Measurements from ENCODE around the gene CYFIP1. TPM values are rescaled to one million over a fixed set of nuclear protein-coding genes. Genes with fewer than 3 reads are reported as not detected.

CYFIP1 gene
- total RNA-seq, 1 experiment from 2014 or later = 143 TPM

DNA sequence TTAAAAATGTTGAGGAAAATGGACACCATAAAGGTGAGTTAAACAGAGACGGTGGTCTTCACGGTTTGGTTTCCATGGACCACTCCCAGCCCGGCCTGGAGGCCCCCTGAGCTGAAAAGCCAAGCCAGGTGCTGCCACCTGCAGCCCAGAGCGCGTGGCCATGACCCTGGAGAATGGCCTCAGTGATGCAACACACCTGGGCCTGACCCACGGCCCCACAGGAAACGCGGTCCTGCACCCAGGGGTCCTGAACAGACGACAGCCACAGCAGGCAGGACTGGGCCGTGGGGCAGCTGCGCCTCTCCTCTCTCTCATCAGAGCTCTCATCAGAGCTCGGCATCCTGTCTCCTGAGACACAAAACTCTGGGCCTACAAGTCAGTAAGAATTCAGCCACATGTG lies 77.6 kb downstream of the CYFIP1 start:
- Histone ChIP-seq H3K4me1 (ENCODE audit: control insufficient read depth in 1 of 2, insufficient read depth in 2 of 2, low read length in 2 of 2) (no peaks in the 10 kb centered on the region), H3K4me2 (ENCODE audit: low read length) (no peak overlapping the region), H3K9ac (ENCODE audit: low read length) (no peak overlapping the region), H3K27ac (ENCODE audit: low read depth, low read length) (no peak overlapping the region), H3K9me2 (ENCODE audit: insufficient read depth) (no peaks in the 10 kb centered on the region), H4K20me1 (ENCODE audit: insufficient read depth) (no peaks in the 10 kb centered on the region), H3K36me3 (ENCODE audit: control insufficient read depth in 1 of 2, insufficient read depth in 2 of 2, low read length in 2 of 2) (peaks cover 13 to 21% of the 10 kb centered on the region in 2 experiments; a peak in 3 of 4 replicates), H3K79me2 (ENCODE audit: insufficient read depth, low read length) (no peaks in the 10 kb centered on the region), H2AFZ (ENCODE audit: low read depth, low read length, poor library complexity, severe bottlenecking) (no peak overlapping the region), H3K9me3 (ENCODE audit: control insufficient read depth in 1 of 2, insufficient read depth in 1 of 2, low read depth in 1 of 2, low read length in 2 of 2) (no peaks in the 10 kb centered on the region), H3K27me3 (ENCODE audit: insufficient read depth, low read length) (no peaks in the 10 kb centered on the region), H3K4me3 (replicated peaks in 1 of 2; ENCODE audit: low read depth in 1 of 2, low read length in 2 of 2) (no peak overlapping the region)
- TF ChIP-seq, protein P1, sequence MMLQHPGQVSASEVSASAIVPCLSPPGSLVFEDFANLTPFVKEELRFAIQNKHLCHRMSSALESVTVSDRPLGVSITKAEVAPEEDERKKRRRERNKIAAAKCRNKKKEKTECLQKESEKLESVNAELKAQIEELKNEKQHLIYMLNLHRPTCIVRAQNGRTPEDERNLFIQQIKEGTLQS (IDR thresholded peaks at IDR 0.05) = no peak
- TF ChIP-seq, protein P2, sequence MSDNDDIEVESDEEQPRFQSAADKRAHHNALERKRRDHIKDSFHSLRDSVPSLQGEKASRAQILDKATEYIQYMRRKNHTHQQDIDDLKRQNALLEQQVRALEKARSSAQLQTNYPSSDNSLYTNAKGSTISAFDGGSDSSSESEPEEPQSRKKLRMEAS (IDR thresholded peaks at IDR 0.05) = no peak
- TF ChIP-seq SP1 (IDR thresholded peaks at IDR 0.05; ENCODE audit: low read depth) (no peak), RAD21 (IDR thresholded peaks at IDR 0.05; ENCODE audit: low read depth) (peak; percentile 27)
- no peak for ATAC-seq
- ChIA-PET POLR2A (no interaction called here), CTCF (no interaction called here), RAD21 (ENCODE audit: low non-redundant PET in 1 of 2, low total read pairs in 2 of 2, uncharacterized antibody in 2 of 2, unreplicated experiment in 2 of 2) (no interaction called here)
- no TSS peak for BruUV-seq (replicated peaks)
- intact Hi-C loops (cut with micrococcal nuclease) = no loop called here
- no peak for DNase-seq (ENCODE audit: low read depth, low spot score)

DNA sequence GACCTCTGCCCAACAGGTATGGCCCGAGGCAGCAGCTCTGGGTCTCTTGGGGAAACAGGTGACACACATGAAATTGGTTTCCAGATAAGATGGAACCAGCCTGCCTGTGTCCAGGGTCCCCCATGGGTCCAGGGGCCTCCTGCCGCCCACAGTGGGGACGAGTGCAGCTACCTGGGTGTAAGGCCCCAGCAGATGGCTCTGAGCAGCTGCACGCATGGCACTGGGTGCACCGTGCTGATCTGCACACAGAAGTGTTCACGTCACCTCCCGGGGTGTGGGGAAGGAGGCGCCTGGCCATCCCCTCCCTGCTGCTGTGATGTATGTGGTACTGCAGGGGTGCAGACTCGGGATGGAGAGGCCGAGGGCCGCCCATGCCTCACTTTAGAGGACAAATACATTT lies 78.1 kb downstream of the CYFIP1 start:
- no peaks in the 10 kb centered on the region for H3K79me2 ChIP-seq (ENCODE audit: insufficient read depth, low read length)
- no peaks in the 10 kb centered on the region for H3K4me1 ChIP-seq (ENCODE audit: control insufficient read depth in 1 of 2, insufficient read depth in 2 of 2, low read length in 2 of 2)
- no peak overlapping the region for H3K9ac ChIP-seq (ENCODE audit: low read length)
- ChIA-PET RAD21 (ENCODE audit: low non-redundant PET in 1 of 2, low total read pairs in 2 of 2, uncharacterized antibody in 2 of 2, unreplicated experiment in 2 of 2) (no interaction called here), CTCF (no interaction called here), POLR2A (no interaction called here)
- no peaks in the 10 kb centered on the region for H4K20me1 ChIP-seq (ENCODE audit: insufficient read depth)
- no peak overlapping the region for H3K4me2 ChIP-seq (ENCODE audit: low read length)
- ATAC-seq (no peak), DNase-seq (ENCODE audit: low read depth, low spot score) (no peak)
- H3K4me3 ChIP-seq (replicated peaks in 1 of 2; ENCODE audit: low read depth in 1 of 2, low read length in 2 of 2) = no peak overlapping the region
- no peaks in the 10 kb centered on the region for H3K9me3 ChIP-seq (ENCODE audit: control insufficient read depth in 1 of 2, insufficient read depth in 1 of 2, low read depth in 1 of 2, low read length in 2 of 2)
- no peak overlapping the region for H3K27ac ChIP-seq (ENCODE audit: low read depth, low read length)
- no peak overlapping the region for H2AFZ ChIP-seq (ENCODE audit: low read depth, low read length, poor library complexity, severe bottlenecking)
- intact Hi-C loops (cut with micrococcal nuclease) = no loop called here
- H3K36me3 ChIP-seq (ENCODE audit: control insufficient read depth in 1 of 2, insufficient read depth in 2 of 2, low read length in 2 of 2) = peaks cover 8 to 20% of the 10 kb centered on the region in 2 experiments; a peak in 2 of 4 replicates
- H3K9me2 ChIP-seq (ENCODE audit: insufficient read depth) = no peaks in the 10 kb centered on the region
- no TSS peak for BruUV-seq (replicated peaks)
- no peaks in the 10 kb centered on the region for H3K27me3 ChIP-seq (ENCODE audit: insufficient read depth, low read length)
- TF ChIP-seq SP1 (IDR thresholded peaks at IDR 0.05; ENCODE audit: low read depth) (no peak), EZH2phosphoT487 (IDR thresholded peaks at IDR 0.05; ENCODE audit: borderline replicate concordance) (no peak), EZH2 (IDR thresholded peaks at IDR 0.05) (no peak), POLR2A (IDR thresholded peaks at IDR 0.05; ENCODE audit: borderline replicate concordance, extremely low read depth, insufficient read depth, insufficient read length) (no peak), YY1 (IDR thresholded peaks at IDR 0.05; ENCODE audit: extremely low read depth, insufficient replicate concordance, low read depth, low read length) (no peak), JUND (IDR thresholded peaks at IDR 0.05) (no peak), ZFX (IDR thresholded peaks at IDR 0.05) (no peak), CBX3 (IDR thresholded peaks at IDR 0.05; ENCODE audit: low read depth) (no peak), SIN3A (IDR thresholded peaks at IDR 0.05; ENCODE audit: low read depth) (no peak), FOSL1 (IDR thresholded peaks at IDR 0.05; ENCODE audit: low read depth) (no peak), POLR2AphosphoS5 (IDR thresholded peaks at IDR 0.05; ENCODE audit: low read depth, low read length) (no peak)
- TF ChIP-seq, protein P3, sequence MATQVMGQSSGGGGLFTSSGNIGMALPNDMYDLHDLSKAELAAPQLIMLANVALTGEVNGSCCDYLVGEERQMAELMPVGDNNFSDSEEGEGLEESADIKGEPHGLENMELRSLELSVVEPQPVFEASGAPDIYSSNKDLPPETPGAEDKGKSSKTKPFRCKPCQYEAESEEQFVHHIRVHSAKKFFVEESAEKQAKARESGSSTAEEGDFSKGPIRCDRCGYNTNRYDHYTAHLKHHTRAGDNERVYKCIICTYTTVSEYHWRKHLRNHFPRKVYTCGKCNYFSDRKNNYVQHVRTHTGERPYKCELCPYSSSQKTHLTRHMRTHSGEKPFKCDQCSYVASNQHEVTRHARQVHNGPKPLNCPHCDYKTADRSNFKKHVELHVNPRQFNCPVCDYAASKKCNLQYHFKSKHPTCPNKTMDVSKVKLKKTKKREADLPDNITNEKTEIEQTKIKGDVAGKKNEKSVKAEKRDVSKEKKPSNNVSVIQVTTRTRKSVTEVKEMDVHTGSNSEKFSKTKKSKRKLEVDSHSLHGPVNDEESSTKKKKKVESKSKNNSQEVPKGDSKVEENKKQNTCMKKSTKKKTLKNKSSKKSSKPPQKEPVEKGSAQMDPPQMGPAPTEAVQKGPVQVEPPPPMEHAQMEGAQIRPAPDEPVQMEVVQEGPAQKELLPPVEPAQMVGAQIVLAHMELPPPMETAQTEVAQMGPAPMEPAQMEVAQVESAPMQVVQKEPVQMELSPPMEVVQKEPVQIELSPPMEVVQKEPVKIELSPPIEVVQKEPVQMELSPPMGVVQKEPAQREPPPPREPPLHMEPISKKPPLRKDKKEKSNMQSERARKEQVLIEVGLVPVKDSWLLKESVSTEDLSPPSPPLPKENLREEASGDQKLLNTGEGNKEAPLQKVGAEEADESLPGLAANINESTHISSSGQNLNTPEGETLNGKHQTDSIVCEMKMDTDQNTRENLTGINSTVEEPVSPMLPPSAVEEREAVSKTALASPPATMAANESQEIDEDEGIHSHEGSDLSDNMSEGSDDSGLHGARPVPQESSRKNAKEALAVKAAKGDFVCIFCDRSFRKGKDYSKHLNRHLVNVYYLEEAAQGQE (IDR thresholded peaks at IDR 0.05; ENCODE audit: low read depth) = no peak
- TF ChIP-seq, protein P4, sequence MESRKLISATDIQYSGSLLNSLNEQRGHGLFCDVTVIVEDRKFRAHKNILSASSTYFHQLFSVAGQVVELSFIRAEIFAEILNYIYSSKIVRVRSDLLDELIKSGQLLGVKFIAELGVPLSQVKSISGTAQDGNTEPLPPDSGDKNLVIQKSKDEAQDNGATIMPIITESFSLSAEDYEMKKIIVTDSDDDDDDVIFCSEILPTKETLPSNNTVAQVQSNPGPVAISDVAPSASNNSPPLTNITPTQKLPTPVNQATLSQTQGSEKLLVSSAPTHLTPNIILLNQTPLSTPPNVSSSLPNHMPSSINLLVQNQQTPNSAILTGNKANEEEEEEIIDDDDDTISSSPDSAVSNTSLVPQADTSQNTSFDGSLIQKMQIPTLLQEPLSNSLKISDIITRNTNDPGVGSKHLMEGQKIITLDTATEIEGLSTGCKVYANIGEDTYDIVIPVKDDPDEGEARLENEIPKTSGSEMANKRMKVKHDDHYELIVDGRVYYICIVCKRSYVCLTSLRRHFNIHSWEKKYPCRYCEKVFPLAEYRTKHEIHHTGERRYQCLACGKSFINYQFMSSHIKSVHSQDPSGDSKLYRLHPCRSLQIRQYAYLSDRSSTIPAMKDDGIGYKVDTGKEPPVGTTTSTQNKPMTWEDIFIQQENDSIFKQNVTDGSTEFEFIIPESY (IDR thresholded peaks at IDR 0.05; ENCODE audit: extremely low read depth, insufficient replicate concordance, low read length) = no peak
- TF ChIP-seq, protein P2 (IDR thresholded peaks at IDR 0.05) = no peak

Measured in HCT116 (cell line).